AG04449 (cell line): ENCODE measurements around the gene FOXL2NB.
A peak's percentile ranks its signal among the peaks of the same experiment; 100 is the strongest.

Source experiments
- CTCF ChIA-PET: fragments of 350-600 bp; formaldehyde crosslinking; extraction: SDS; loops from one replicate; lab custom pipeline; 2021; ENCODE audit warnings: antibody characterized with exemption; lab: Yijun Ruan, JAX
- POLR2A ChIA-PET: fragments of 400-600, 350-600 bp; formaldehyde crosslinking; extraction: SDS; loops from one replicate; lab custom pipeline; 2020; ENCODE audit warnings: antibody characterized with exemption, inconsistent platforms; lab: Yijun Ruan, JAX
- DNase-seq: peaks from one replicate; pipeline ENCODE4 v3.0.0-alpha.2; 2010; ENCODE audit warnings: low read depth, low spot score
- H3K4me3 ChIP-seq: 2 replicates; pipeline ENCODE4 v1.5.1; 2011; ENCODE audit warnings: low read depth, mild to moderate bottlenecking, control low read depth, low read length
- TF ChIP-seq, protein P1 (sequence below): IDR thresholded peaks from one replicate; pipeline ENCODE4 v1.5.1; 2011; ENCODE audit warnings: mild to moderate bottlenecking, moderate library complexity, low read length, control low read depth, inconsistent platforms; ENCODE audit not compliant: insufficient read depth; ENCODE audit errors: missing control alignments

The FOXL2NB gene

DNA sequence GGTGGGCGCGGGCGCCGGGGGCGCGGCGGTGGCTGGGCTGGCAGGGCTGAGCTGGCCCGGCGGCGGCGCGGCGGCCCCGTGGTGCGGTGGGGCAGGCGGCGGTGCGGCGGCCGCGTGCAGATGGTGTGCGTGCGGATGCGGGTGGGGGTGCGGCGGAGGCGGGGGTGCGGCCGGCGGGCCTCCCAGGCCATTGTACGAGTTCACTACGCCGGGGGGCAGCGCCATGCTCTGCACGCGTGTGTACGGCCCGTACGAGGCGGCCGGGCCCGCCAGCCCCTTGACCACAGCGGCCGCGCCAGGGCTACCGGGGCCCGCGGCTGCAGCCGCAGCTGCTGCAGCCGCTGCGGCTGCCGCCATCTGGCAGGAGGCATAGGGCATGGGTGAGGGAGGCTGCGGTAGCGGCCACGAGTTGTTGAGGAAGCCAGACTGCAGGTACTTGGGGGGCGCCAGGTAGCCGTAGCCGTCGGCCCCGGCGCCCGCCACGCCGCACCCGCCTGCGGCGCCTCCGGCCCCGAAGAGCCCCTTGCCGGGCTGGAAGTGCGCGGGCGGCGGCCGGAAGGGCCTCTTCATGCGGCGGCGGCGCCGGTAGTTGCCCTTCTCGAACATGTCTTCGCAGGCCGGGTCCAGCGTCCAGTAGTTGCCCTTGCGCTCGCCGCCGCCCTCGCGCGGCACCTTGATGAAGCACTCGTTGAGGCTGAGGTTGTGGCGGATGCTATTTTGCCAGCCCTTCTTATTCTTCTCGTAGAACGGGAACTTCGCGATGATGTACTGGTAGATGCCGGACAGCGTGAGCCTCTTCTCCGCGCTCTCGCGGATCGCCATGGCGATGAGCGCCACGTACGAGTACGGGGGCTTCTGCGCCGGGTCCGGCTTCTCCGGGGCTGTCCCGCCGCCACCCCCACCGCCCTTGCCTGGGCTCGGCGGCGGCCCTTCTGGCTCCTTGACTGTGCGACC is 1.0 kb upstream of the FOXL2NB start:
- CTCF ChIA-PET, result interaction anchor here (0.8 to 5.9 kb wide), 13 partner anchors 10 to 409 kb away, joined by 3 to 42 read pairs (median 10); partner anchors contain the start of gene CEP70
- TF ChIP-seq, protein P1, sequence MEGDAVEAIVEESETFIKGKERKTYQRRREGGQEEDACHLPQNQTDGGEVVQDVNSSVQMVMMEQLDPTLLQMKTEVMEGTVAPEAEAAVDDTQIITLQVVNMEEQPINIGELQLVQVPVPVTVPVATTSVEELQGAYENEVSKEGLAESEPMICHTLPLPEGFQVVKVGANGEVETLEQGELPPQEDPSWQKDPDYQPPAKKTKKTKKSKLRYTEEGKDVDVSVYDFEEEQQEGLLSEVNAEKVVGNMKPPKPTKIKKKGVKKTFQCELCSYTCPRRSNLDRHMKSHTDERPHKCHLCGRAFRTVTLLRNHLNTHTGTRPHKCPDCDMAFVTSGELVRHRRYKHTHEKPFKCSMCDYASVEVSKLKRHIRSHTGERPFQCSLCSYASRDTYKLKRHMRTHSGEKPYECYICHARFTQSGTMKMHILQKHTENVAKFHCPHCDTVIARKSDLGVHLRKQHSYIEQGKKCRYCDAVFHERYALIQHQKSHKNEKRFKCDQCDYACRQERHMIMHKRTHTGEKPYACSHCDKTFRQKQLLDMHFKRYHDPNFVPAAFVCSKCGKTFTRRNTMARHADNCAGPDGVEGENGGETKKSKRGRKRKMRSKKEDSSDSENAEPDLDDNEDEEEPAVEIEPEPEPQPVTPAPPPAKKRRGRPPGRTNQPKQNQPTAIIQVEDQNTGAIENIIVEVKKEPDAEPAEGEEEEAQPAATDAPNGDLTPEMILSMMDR, result peak; percentile 51
- POLR2A ChIA-PET, result interaction anchor here (2.2 kb wide), 1 partner anchor 10 kb away, joined by 9 read pairs; no protein-coding TSS in a partner anchor
- DNase-seq, result no peak
- H3K4me3 ChIP-seq, result peak overlapping the region; percentile 64

DNA sequence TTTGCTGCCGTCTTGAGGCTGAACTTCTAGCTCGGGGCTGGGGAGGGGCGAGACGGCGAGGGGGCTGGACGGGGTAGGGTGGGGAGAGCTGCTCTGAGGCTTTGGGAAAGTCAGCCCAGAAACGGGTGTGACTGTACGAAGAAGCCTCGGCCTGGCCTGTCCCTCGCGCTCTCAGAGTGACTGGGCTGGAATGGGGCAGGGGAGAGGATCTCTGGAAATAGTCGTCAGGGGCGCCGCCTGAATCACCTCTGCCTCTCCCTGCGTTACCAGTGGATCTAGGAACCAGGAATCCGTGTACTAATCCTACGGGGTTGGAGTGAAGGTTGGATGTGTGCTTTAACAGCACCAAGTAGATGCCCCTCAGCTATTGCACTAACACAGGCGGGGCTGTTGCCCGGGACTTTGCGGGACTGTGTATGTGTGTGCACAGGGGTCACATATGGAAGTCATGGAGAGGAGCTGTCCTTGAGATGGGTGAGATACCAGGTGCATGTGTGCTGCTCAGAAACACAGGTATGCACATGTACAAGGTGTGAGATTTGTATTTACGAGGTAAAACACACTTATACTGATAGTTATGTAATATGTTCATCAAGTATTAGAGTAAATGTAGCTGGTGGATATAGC is 591 bp downstream of the FOXL2NB start:
- TF ChIP-seq, protein P1, result no peak
- ChIA-PET POLR2A (interaction anchor here (2.2 kb wide), 1 partner anchor 12 kb away, joined by 9 read pairs; no protein-coding TSS in a partner anchor), CTCF (interaction anchor here (1.0 to 5.9 kb wide), 6 partner anchors 9 to 353 kb away, joined by 3 to 42 read pairs (median 8); partner anchors contain the start of gene CEP70)
- peak overlapping the region; percentile 64 for H3K4me3 ChIP-seq
- no peak for DNase-seq

DNA sequence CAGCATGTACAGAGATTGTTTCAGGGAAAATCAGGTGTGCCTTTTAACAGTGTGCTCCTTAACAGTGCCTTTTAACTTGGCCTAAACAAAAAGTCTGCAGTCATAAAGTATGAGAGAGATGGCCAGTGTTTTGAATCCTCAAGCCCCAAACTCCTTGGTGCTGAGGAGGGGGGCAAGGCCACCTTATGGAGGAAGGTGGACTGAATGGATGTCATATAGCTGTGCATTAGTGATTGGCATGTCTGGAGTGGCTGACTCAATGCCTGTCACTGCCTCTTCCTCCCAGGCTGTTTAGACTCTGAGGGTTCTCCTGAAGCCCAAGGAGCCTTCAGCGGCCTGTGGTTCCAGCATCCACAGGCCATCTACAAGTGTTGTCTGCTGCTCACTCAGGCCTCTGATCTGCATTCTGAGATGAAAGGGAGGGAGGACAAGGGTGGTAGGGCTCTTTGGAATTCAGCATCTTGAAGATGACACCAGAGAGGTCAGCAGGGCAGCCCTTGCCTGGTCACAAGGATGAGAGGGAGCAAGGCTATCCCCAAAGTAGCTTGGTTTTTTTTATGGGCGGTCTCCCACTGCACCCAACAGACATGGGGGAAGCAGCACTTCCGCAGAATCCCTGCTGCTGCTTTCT is 1.5 kb downstream of the FOXL2NB start:
- TF ChIP-seq, protein P1, result no peak
- ChIA-PET POLR2A (interaction anchor here (2.2 kb wide), 1 partner anchor 12 kb away, joined by 9 read pairs; no protein-coding TSS in a partner anchor), CTCF (interaction anchor here (1.1 to 5.9 kb wide), 5 partner anchors 11 to 354 kb away, joined by 3 to 42 read pairs (median 9); partner anchors contain the start of gene CEP70)
- no peak overlapping the region for H3K4me3 ChIP-seq
- no peak for DNase-seq

DNA sequence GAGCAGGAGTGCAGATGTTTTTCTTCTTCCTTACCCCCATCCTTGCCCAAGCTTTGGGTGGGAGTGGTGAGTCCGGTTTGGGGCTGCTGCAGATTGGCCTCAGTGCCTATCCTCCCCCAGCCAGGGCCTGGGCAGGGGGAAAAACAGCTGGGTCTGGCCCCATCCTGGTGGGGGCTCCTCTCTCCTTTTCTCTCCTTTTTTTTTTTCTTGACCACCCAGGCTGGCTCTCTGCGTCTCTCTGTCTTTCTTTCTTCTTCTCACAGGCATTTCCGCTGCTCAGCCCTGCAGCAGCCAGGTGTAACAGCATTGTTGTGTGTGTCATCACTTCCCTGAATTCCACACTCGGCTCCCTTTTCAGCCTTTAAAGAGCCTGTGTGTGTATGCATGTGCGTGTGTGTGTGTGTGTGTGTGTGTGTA is 2.0 kb downstream of the FOXL2NB start:
- no peak overlapping the region for H3K4me3 ChIP-seq
- POLR2A ChIA-PET, result no interaction called here

DNA sequence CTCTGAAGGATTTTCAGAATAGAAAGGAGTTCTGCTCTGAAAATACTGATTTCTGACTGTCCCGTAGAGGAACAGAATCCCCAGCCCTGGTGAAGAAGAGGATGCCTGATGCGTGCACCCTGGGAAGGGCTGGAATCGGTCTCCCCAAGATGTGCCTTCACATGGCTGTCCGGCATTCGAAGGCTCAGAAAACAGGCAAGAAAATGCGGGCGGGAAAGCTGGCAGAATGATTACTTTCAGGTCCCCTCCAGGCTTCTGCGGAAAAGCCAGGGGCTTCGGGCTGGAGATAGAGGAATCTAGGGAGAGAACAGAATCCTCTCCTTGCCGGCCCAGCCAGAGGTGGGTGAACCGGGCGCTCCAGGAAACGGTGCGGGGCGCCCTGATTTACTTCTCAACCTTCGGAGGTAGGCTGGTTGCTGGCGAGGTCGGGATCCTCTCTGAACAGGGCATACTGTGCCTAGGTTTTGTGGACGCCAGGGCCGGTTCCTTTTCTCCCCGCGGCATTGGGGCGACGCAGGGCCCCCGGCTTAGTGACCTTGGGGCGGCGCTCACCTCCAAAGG is 2.5 kb downstream of the FOXL2NB start:
- no peak for DNase-seq
- ChIA-PET POLR2A (no interaction called here), CTCF (interaction anchor here (0.9 to 5.9 kb wide), 5 partner anchors 14 to 404 kb away, joined by 3 to 42 read pairs (median 3); no protein-coding TSS in a partner anchor)
- H3K4me3 ChIP-seq, result peak overlapping the region; percentile 42; the same call in 1 of the 2 replicates
- TF ChIP-seq, protein P1, result no peak

More for the DNA sequence above, 2.0 kb downstream of the FOXL2NB start:
- CTCF ChIA-PET, result interaction anchor here (2.7 to 5.9 kb wide), 2 partner anchors 13 to 26 kb away, joined by 11 to 42 read pairs; no protein-coding TSS in a partner anchor
- DNase-seq, result no peak
- TF ChIP-seq, protein P1, result no peak
